H1 (cell line): Measurements from ENCODE around the gene MRPS27. TPM values are rescaled to one million over a fixed set of nuclear protein-coding genes. Genes with fewer than 3 reads are reported as not detected.

Source experiments
- KDM1A ChIP-seq: fragments of 200-600, 300-600 bp; sonication (generic); IDR thresholded peaks from 2 replicates; pipeline ENCODE4 v1.7.1; 2016; ENCODE audit warnings: mild to moderate bottlenecking, low read length, borderline replicate concordance
- TEAD4 ChIP-seq: IDR thresholded peaks from 2 replicates; pipeline ENCODE4 v1.6.1; 2012; ENCODE audit warnings: low read depth, low read length, inconsistent platforms, mixed read lengths
- polyA plus RNA-seq, 7 experiments: library from polyadenylated mRNA; depleted of rRNA in 3 of 7; stranded (reverse) in 5 of 7; unstranded in 2 of 7; fragments of >200 nt in 5 of 7; fragments of 200-250 nt in 2 of 7; gene quantifications; 1 replicate in 5 of 7; 2 replicates in 1 of 7; 4 replicates in 1 of 7; pipeline versions ENCODE4 v1.2.1 to v1.2.3, GENCODE V29; 2011 to 2013; ENCODE audit warnings: missing spikeins in 2 of 7, mixed read lengths in 2 of 7
- total RNA-seq: library from RNA; stranded (reverse); fragmentation: NEBNext Ultra II Directional; extraction: Animal tissue kit (Norgen Biotek cat#: 25700); gene quantifications from 2 replicates; pipeline ENCODE4 v1.2.1, GENCODE V29; 2021

Gene MRPS27
- total and polyA plus RNA-seq, 2 of the 8 experiments (the other 6 are each of a cell fraction or from before 2014, with no cell fraction given), result 93.2 to 102 TPM

GRCh38 chr5:72234265-72234700 lies 85.8 kb downstream of the MRPS27 start (continued):
- TF ChIP-seq TEAD4, result no peak
- TF ChIP-seq KDM1A, result no peak
